WTC11 (cell line): ENCODE results near the gene DNLZ. TPM values are rescaled to one million over a fixed set of nuclear protein-coding genes. Genes with fewer than 3 reads are reported as not detected.

ENCODE experiments used
- ATAC-seq: fragments of 200-7000 bp; cut with Tn5 transposase; 2 replicates; pipeline ENCODE4 v1.10.0; 2021; ENCODE audit warnings: mild to moderate bottlenecking, moderate library complexity
- CTCF ChIA-PET: fragments of 300-600 bp; sonication (Branson Sonifier 250); formaldehyde crosslinking; loops from one replicate; lab custom pipeline; 2021; ENCODE audit warnings: antibody characterized with exemption; lab: Charles Lee
- POLR2A ChIA-PET: fragments of 350-600 bp; sonication (Branson Sonifier 250); formaldehyde crosslinking; loops from one replicate; lab custom pipeline; 2021; ENCODE audit warnings: antibody characterized with exemption; lab: Charles Lee
- DNase-seq: peaks from one replicate; pipeline ENCODE4 v3.0.0; 2021; ENCODE audit warnings: low spot score
- H3K27ac Mint-ChIP-seq: 2 replicates; pipeline ENCODE4 v1.8.0; 2021; ENCODE audit warnings: mixed read lengths
- H3K27me3 Mint-ChIP-seq: 2 replicates; pipeline ENCODE4 v1.8.0; 2021; ENCODE audit warnings: low read depth, mild to moderate bottlenecking, moderate library complexity, mixed read lengths
- H3K36me3 Mint-ChIP-seq: 2 replicates; pipeline ENCODE4 v1.8.0; 2021; ENCODE audit warnings: mixed read lengths
- H3K4me1 Mint-ChIP-seq: 2 replicates; pipeline ENCODE4 v1.8.0; 2022; ENCODE audit warnings: mixed read lengths
- H3K4me3 Mint-ChIP-seq: 2 replicates; pipeline ENCODE4 v1.8.0; 2021; ENCODE audit warnings: mild to moderate bottlenecking, moderate library complexity, mixed read lengths
- H3K9me3 Mint-ChIP-seq: 2 replicates; pipeline ENCODE4 v1.8.0; 2021; ENCODE audit warnings: mixed read lengths
- CDX4 ChIP-seq: fragments of 250-450 bp; sonication (Bioruptor Pico); IDR thresholded peaks from 2 replicates; pipeline ENCODE4 v1.9.0; 2021; ENCODE audit warnings: moderate library complexity, mild to moderate bottlenecking, inconsistent platforms, borderline replicate concordance
- CREB1 ChIP-seq: sonication (generic); formaldehyde crosslinking; IDR thresholded peaks from 2 replicates; pipeline ENCODE4 v1.8.0; 2023; ENCODE audit warnings: mild to moderate bottlenecking, missing genetic modification reagents
- EMX1 ChIP-seq: fragments of 250-450 bp; sonication (Bioruptor Pico); IDR thresholded peaks from 2 replicates; pipeline ENCODE4 v1.8.0; 2021; ENCODE audit warnings: mild to moderate bottlenecking
- ESRRA ChIP-seq: sonication (generic); formaldehyde crosslinking; IDR thresholded peaks from 2 replicates; pipeline ENCODE4 v1.8.1; 2022; ENCODE audit warnings: mild to moderate bottlenecking, missing genetic modification reagents, borderline replicate concordance
- ETV6 ChIP-seq: sonication (generic); formaldehyde crosslinking; IDR thresholded peaks from 2 replicates; pipeline ENCODE4 v1.8.1; 2022; ENCODE audit warnings: mild to moderate bottlenecking, missing genetic modification reagents
- FOXK1 ChIP-seq: sonication (generic); formaldehyde crosslinking; IDR thresholded peaks from 2 replicates; pipeline ENCODE4 v1.8.0; 2022; ENCODE audit warnings: mild to moderate bottlenecking, moderate library complexity, missing genetic modification reagents
- FOXP1 ChIP-seq: sonication (generic); formaldehyde crosslinking; IDR thresholded peaks from 2 replicates; pipeline ENCODE4 v1.8.0; 2022; ENCODE audit warnings: missing genetic modification reagents, mild to moderate bottlenecking, moderate library complexity, borderline replicate concordance
- JAZF1 ChIP-seq: fragments of 250-450 bp; sonication (Bioruptor Pico); IDR thresholded peaks from 2 replicates; pipeline ENCODE4 v1.9.0; 2021; ENCODE audit warnings: moderate library complexity, mild to moderate bottlenecking, inconsistent platforms
- NFYB ChIP-seq: sonication (generic); formaldehyde crosslinking; conservative IDR thresholded peaks from 2 replicates; pipeline ENCODE4 v1.8.0; 2022; ENCODE audit warnings: low read depth, missing genetic modification reagents
- NR2C2 ChIP-seq: sonication (generic); formaldehyde crosslinking; IDR thresholded peaks from 2 replicates; pipeline ENCODE4 v1.8.0; 2022; ENCODE audit warnings: mild to moderate bottlenecking, missing genetic modification reagents
- NR3C1 ChIP-seq: sonication (generic); formaldehyde crosslinking; conservative IDR thresholded peaks from 2 replicates; pipeline ENCODE4 v1.8.1; 2023; ENCODE audit warnings: low read depth, mild to moderate bottlenecking, missing genetic modification reagents
- OVOL2 ChIP-seq: fragments of 250-450 bp; sonication (Bioruptor Pico); IDR thresholded peaks from 2 replicates; pipeline ENCODE4 v1.9.0; 2021; ENCODE audit warnings: mild to moderate bottlenecking, borderline replicate concordance
- SMAD4 ChIP-seq: sonication (generic); formaldehyde crosslinking; IDR thresholded peaks from 2 replicates; pipeline ENCODE4 v1.8.0; 2022; ENCODE audit warnings: mild to moderate bottlenecking, missing genetic modification reagents
- SOX15 ChIP-seq: fragments of 250-450 bp; sonication (Bioruptor Pico); IDR thresholded peaks from 2 replicates; pipeline ENCODE4 v1.9.0; 2021; ENCODE audit warnings: mild to moderate bottlenecking
- TEAD4 ChIP-seq: sonication (generic); formaldehyde crosslinking; IDR thresholded peaks from 2 replicates; pipeline ENCODE4 v1.8.0; 2022; ENCODE audit warnings: mild to moderate bottlenecking, missing genetic modification reagents
- USF2 ChIP-seq: sonication (generic); formaldehyde crosslinking; IDR thresholded peaks from 2 replicates; pipeline ENCODE4 v1.8.1; 2023; ENCODE audit warnings: mild to moderate bottlenecking, missing genetic modification reagents, moderate library complexity
- ZBTB43 ChIP-seq: sonication (generic); formaldehyde crosslinking; IDR thresholded peaks from 2 replicates; pipeline ENCODE4 v1.8.1; 2023; ENCODE audit warnings: mild to moderate bottlenecking, missing genetic modification reagents
- ZNF671 ChIP-seq: fragments of 250-450 bp; sonication (Bioruptor Pico); IDR thresholded peaks from 2 replicates; pipeline ENCODE4 v1.8.0; 2021; ENCODE audit warnings: mild to moderate bottlenecking
- total RNA-seq: library from RNA; stranded (reverse); gene quantifications from 3 replicates; pipeline ENCODE4 v1.2.3, GENCODE V29; 2021
- TF ChIP-seq, protein P1 (sequence below): sonication (generic); formaldehyde crosslinking; IDR thresholded peaks from 2 replicates; pipeline ENCODE4 v1.8.1; 2023; ENCODE audit warnings: mild to moderate bottlenecking, moderate library complexity, missing genetic modification reagents
- TF ChIP-seq, protein P2 (sequence below): sonication (generic); formaldehyde crosslinking; IDR thresholded peaks from 2 replicates; pipeline ENCODE4 v1.8.0; 2022; ENCODE audit warnings: mild to moderate bottlenecking, missing genetic modification reagents
- TF ChIP-seq, protein P3 (sequence below): sonication (generic); formaldehyde crosslinking; IDR thresholded peaks from 2 replicates; pipeline ENCODE4 v1.8.1; 2023; ENCODE audit warnings: mild to moderate bottlenecking, missing genetic modification reagents, borderline replicate concordance
- TF ChIP-seq, protein P4 (sequence below): fragments of 250-450 bp; sonication (Bioruptor Pico); IDR thresholded peaks from 2 replicates; pipeline ENCODE4 v1.8.0; 2021; ENCODE audit warnings: mild to moderate bottlenecking

Gene DNLZ
- total RNA-seq, 1 experiment from 2014 or later: 17.2 TPM

DNA sequence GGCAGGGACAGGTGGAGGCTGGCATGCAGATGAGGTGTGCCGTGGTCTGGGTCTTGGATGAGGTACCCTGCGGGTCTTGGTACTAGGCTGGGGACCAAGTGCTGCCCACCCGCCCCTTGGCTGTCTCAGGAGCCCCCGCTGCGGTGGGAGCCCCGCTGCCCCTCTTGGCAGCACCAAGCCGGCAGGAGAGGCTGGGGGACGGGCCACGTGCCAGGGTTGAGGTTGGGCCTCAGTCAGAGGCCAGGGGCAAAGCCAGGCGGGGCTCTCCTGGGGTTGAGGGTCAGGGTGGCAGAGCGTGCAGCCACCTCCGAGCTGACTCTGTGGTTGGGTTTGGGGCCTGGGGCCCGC lies 8.0 kb upstream of the DNLZ start (continued):
- TF ChIP-seq, protein P1, sequence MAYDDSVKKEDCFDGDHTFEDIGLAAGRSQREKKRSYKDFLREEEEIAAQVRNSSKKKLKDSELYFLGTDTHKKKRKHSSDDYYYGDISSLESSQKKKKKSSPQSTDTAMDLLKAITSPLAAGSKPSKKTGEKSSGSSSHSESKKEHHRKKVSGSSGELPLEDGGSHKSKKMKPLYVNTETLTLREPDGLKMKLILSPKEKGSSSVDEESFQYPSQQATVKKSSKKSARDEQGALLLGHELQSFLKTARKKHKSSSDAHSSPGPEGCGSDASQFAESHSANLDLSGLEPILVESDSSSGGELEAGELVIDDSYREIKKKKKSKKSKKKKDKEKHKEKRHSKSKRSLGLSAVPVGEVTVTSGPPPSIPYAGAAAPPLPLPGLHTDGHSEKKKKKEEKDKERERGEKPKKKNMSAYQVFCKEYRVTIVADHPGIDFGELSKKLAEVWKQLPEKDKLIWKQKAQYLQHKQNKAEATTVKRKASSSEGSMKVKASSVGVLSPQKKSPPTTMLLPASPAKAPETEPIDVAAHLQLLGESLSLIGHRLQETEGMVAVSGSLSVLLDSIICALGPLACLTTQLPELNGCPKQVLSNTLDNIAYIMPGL (CRISPR knock-in tag): no peak
- no peak for TF ChIP-seq ESRRA
- TF ChIP-seq USF2: no peak
- TF ChIP-seq OVOL2 (CRISPR knock-in tag): no peak
- TF ChIP-seq CREB1 (CRISPR knock-in tag): no peak
- no peak for TF ChIP-seq ZNF671 (CRISPR knock-in tag)
- no peak for TF ChIP-seq JAZF1 (CRISPR knock-in tag)
- TF ChIP-seq CDX4: no peak
- no peak for TF ChIP-seq ETV6 (CRISPR knock-in tag)
- TF ChIP-seq TEAD4 (CRISPR knock-in tag): no peak

DNA sequence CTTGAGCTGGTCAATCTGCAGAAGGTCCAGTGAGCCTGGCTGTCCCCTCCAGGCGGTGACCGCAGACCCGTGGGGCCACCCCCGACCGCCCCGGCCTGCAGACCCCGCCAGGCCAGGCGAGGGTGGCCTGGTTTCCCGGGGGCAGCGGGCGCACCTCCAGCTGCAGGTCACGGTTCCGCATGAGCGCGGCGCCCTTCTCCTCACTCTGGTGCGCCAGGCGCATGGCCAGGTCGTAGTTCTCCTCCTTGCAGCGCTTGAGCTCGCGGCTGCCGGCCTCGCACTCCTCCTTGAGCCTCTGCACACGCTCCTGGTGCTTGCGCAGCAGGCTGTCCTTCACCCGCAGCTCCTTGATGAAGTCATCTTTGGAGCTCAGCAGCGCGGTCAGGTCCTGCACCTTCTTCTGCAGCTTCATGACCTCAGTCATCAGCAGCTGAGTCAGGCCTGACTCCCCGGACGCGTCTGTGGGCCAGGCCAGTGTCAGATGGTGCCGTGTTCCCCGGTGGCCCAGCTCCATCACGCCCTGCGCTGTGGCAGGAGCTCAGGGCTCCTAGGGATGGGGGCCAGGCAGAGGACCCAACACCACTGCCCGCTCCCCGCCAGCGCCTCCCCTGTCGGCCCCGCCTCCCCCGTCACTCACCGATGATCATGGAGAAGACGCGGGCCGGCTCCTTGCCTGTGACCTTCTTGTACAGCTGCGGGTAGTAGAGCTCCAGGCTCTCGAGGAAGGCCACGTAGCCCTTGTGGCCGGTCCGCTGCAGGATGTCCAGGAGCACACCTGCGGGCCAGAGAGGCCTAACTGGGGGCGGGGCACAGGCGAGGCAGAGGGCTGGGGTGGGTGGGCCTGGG lies 7.4 kb upstream of the DNLZ start:
- Mint-ChIP-seq H3K27ac (peak overlapping the region; percentile 53; the same call in 1 of the 2 replicates), H3K9me3 (no peaks in the 10 kb centered on the region), H3K36me3 (no peaks in the 10 kb centered on the region), H3K27me3 (no peaks in the 10 kb centered on the region), H3K4me3 (no peak overlapping the region), H3K4me1 (no peaks in the 10 kb centered on the region)
- CTCF ChIA-PET: interaction anchor here (0.8 to 1.5 kb wide), 5 partner anchors 8 to 115 kb away, joined by 3 to 5 read pairs (median 3); no protein-coding TSS in a partner anchor
- ATAC-seq (no peak), DNase-seq (no peak)
- POLR2A ChIA-PET: no interaction called here
- TF ChIP-seq ZBTB43 (CRISPR knock-in tag) (no peak), NFYB (CRISPR knock-in tag) (no peak), NR2C2 (no peak), FOXP1 (CRISPR knock-in tag) (no peak), SOX15 (CRISPR knock-in tag) (no peak), SMAD4 (no peak), FOXK1 (CRISPR knock-in tag) (no peak), NR3C1 (no peak), EMX1 (CRISPR knock-in tag) (no peak)
- TF ChIP-seq, protein P2, sequence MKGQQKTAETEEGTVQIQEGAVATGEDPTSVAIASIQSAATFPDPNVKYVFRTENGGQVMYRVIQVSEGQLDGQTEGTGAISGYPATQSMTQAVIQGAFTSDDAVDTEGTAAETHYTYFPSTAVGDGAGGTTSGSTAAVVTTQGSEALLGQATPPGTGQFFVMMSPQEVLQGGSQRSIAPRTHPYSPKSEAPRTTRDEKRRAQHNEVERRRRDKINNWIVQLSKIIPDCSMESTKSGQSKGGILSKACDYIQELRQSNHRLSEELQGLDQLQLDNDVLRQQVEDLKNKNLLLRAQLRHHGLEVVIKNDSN (CRISPR knock-in tag): no peak
- TF ChIP-seq, protein P3, sequence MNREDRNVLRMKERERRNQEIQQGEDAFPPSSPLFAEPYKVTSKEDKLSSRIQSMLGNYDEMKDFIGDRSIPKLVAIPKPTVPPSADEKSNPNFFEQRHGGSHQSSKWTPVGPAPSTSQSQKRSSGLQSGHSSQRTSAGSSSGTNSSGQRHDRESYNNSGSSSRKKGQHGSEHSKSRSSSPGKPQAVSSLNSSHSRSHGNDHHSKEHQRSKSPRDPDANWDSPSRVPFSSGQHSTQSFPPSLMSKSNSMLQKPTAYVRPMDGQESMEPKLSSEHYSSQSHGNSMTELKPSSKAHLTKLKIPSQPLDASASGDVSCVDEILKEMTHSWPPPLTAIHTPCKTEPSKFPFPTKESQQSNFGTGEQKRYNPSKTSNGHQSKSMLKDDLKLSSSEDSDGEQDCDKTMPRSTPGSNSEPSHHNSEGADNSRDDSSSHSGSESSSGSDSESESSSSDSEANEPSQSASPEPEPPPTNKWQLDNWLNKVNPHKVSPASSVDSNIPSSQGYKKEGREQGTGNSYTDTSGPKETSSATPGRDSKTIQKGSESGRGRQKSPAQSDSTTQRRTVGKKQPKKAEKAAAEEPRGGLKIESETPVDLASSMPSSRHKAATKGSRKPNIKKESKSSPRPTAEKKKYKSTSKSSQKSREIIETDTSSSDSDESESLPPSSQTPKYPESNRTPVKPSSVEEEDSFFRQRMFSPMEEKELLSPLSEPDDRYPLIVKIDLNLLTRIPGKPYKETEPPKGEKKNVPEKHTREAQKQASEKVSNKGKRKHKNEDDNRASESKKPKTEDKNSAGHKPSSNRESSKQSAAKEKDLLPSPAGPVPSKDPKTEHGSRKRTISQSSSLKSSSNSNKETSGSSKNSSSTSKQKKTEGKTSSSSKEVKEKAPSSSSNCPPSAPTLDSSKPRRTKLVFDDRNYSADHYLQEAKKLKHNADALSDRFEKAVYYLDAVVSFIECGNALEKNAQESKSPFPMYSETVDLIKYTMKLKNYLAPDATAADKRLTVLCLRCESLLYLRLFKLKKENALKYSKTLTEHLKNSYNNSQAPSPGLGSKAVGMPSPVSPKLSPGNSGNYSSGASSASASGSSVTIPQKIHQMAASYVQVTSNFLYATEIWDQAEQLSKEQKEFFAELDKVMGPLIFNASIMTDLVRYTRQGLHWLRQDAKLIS (CRISPR knock-in tag): no peak
- TF ChIP-seq, protein P4, sequence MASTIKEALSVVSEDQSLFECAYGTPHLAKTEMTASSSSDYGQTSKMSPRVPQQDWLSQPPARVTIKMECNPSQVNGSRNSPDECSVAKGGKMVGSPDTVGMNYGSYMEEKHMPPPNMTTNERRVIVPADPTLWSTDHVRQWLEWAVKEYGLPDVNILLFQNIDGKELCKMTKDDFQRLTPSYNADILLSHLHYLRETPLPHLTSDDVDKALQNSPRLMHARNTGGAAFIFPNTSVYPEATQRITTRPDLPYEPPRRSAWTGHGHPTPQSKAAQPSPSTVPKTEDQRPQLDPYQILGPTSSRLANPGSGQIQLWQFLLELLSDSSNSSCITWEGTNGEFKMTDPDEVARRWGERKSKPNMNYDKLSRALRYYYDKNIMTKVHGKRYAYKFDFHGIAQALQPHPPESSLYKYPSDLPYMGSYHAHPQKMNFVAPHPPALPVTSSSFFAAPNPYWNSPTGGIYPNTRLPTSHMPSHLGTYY (CRISPR knock-in tag): no peak
